IPS DF 6.9 (cell line): ENCODE measurements around the gene FAM193A.

Experiments used
- DNase-seq: peaks from one replicate; pipeline ENCODE4 v3.0.0-alpha.2; 2013; ENCODE audit warnings: low read depth, low spot score
- H3K27ac ChIP-seq: one replicate; pipeline ENCODE4 v1.5.1; 2013; ENCODE audit warnings: low read length, control low read depth
- H3K27me3 ChIP-seq: 2 replicates; pipeline ENCODE4 v1.6.1; 2013; ENCODE audit warnings: mild to moderate bottlenecking, low read length; ENCODE audit not compliant: control insufficient read depth, insufficient read depth
- H3K36me3 ChIP-seq: 2 replicates; pipeline ENCODE4 v1.6.1; 2013; ENCODE audit warnings: low read length; ENCODE audit not compliant: control insufficient read depth, insufficient read depth
- H3K4me1 ChIP-seq: 2 replicates; pipeline ENCODE4 v1.6.1; 2013; ENCODE audit warnings: low read length; ENCODE audit not compliant: control insufficient read depth, insufficient read depth
- H3K4me3 ChIP-seq: 2 replicates; pipeline ENCODE4 v1.5.1; 2013; ENCODE audit warnings: mild to moderate bottlenecking, low read length
- H3K9me3 ChIP-seq: 2 replicates; pipeline ENCODE4 v1.6.1; 2013; ENCODE audit warnings: low read length, inconsistent platforms; ENCODE audit not compliant: control insufficient read depth, insufficient read depth
- WGBS: extraction: QIAGEN DNeasy Blood & Tissue Kit; methylation state at CpG from one replicate; pipeline ENCODE4 v1.1.7; 2013; ENCODE audit warnings: mixed read lengths, missing lambda C conversion rate; ENCODE audit not compliant: insufficient read length, insufficient coverage; 5-methylcytosine and 5-hydroxymethylcytosine counted together

FAM193A gene

GRCh38 chr4:2648159-2648814, 111.8 kb downstream of the FAM193A start:
- Histone ChIP-seq H3K4me1 (no peaks in the 10 kb centered on the region), H3K9me3 (no peaks in the 10 kb centered on the region), H3K27me3 (no peaks in the 10 kb centered on the region), H3K36me3 (peaks cover 17% of the 10 kb centered on the region), H3K4me3 (no peak overlapping the region), H3K27ac (no peak overlapping the region)
- no peak for DNase-seq
- WGBS, result no CpG with 5 or more reads among the region's 9 CpGs

- no peak for DNase-seq
- Histone ChIP-seq H3K27ac (no peak overlapping the region), H3K36me3 (peaks cover 17% of the 10 kb centered on the region), H3K9me3 (no peaks in the 10 kb centered on the region), H3K27me3 (no peaks in the 10 kb centered on the region), H3K4me3 (no peak overlapping the region), H3K4me1 (no peaks in the 10 kb centered on the region)
- WGBS, result no CpG with 5 or more reads among the region's 5 CpGs
Observed at GRCh38 chr4:2649604-2650114, 113.2 kb downstream of the FAM193A start.

DNA sequence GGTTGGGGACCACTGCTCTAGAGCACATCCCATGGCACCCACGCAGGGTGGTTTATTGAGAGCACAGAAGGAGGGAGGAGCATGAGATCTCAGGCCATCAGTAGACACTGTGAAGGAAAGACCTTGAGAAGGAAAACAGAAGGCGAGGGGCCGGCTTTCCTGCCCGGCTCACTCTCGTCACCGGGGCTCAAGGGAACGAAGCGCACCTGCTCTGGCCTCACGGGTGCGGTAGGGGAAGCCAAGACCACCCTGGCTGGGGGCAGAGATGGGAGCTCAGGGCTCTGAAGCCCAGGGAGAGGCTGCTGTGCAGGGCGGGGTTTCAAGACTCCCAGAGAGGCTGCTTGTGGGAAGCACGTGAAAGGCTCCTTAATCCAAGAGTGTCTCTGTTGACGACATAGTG, 113.8 kb downstream of the FAM193A start:
- H3K4me3 ChIP-seq, result no peak overlapping the region
- H3K27me3 ChIP-seq, result no peaks in the 10 kb centered on the region
- peaks cover 17% of the 10 kb centered on the region for H3K36me3 ChIP-seq
- no peak overlapping the region for H3K27ac ChIP-seq
- no peak for DNase-seq
- H3K9me3 ChIP-seq, result no peaks in the 10 kb centered on the region
- WGBS, result no CpG with 5 or more reads among the region's 13 CpGs
- no peaks in the 10 kb centered on the region for H3K4me1 ChIP-seq

DNA sequence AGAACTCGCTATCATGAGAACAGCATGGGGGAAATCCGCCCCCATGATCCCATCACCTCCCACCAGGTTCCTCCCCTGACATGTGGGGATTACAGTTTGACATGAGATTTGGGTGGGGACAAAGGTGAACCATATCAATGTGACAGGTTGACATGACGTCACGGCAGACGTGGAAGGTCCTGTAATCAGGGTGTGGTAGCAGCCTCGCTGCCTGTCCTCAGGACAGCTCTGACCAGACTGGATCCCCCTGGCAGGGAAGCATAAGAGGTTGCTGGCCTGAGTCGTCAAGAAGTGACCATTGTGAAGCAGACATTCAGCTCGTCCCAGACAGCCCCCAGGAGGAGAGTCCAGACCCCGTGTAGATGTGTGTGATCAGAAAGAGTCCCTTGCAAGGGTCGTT, 115.1 kb downstream of the FAM193A start:
- H3K27me3 ChIP-seq, result no peaks in the 10 kb centered on the region
- DNase-seq, result no peak
- no CpG with 5 or more reads among the region's 10 CpGs for WGBS
- H3K27ac ChIP-seq, result no peak overlapping the region
- no peak overlapping the region for H3K4me3 ChIP-seq
- H3K36me3 ChIP-seq, result peaks cover 17% of the 10 kb centered on the region
- no peaks in the 10 kb centered on the region for H3K9me3 ChIP-seq
- H3K4me1 ChIP-seq, result no peaks in the 10 kb centered on the region

DNA sequence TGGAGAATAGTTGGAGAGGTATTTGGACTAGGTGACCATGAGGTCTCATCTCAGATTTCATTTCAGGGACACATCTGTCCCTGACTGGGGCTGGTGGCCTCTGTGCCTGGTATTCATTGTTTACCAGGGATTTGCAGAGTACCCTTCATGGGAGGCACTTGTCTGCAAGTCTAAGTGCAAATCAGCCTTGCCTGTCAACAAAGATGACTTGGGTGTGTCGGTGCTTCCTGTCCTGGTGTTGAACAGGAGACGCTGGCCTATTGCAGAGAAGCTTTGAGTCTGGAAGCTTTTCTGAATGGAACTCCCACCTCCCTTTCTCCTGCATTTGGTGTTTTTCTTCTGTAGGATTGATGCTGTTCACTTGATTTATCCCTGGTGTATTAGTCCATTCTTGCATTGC, 115.6 kb downstream of the FAM193A start:
- H3K27me3 ChIP-seq, result no peaks in the 10 kb centered on the region
- no peak overlapping the region for H3K27ac ChIP-seq
- no CpG with 5 or more reads among the region's 2 CpGs for WGBS
- peaks cover 14% of the 10 kb centered on the region for H3K36me3 ChIP-seq
- no peaks in the 10 kb centered on the region for H3K9me3 ChIP-seq
- no peak overlapping the region for H3K4me3 ChIP-seq
- no peaks in the 10 kb centered on the region for H3K4me1 ChIP-seq
- DNase-seq, result no peak

DNA sequence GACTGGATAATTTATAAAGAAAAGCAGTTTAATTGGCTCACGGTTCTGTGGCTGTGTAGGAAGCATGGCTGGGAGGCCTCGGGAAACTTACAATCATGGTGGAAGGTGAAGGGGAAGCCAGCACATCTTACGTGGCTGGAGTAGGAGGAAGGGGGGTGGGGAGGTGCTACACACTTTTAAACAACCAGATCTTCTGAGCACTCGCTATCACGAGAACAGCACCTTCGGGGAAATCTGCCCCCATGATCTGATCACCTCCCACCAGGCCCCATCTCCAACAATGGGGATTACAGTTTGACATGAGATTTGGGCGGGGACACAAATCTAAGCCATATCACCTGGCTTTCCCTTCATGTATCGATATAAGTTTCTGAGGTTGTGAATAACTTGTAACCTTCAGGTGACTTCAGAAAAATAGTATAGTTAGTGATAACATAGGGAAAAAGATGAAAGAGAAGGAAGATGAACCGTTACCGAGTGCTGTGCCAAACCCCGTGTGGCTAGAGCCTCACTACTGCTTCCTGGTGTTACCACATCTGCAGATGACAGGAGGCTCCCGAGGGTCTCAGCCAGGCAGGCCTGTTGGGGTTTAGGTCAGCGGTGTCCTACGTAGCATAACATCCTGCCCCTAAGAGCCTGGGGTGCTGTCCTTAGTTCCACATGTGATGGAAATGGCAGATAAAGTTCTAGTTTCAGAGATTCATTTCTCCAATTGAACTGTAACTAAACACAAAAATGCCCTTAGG, 116.1 kb downstream of the FAM193A start:
- no CpG with 5 or more reads among the region's 14 CpGs for WGBS
- peaks cover 14% of the 10 kb centered on the region for H3K36me3 ChIP-seq
- H3K9me3 ChIP-seq, result no peaks in the 10 kb centered on the region
- H3K27ac ChIP-seq, result no peak overlapping the region
- DNase-seq, result no peak
- H3K4me1 ChIP-seq, result no peaks in the 10 kb centered on the region
- H3K27me3 ChIP-seq, result no peaks in the 10 kb centered on the region
- no peak overlapping the region for H3K4me3 ChIP-seq

- no CpG with 5 or more reads among the region's 8 CpGs for WGBS
- H3K27ac ChIP-seq, result no peak overlapping the region
- peaks cover 14% of the 10 kb centered on the region for H3K36me3 ChIP-seq
- no peak overlapping the region for H3K4me3 ChIP-seq
- H3K27me3 ChIP-seq, result no peaks in the 10 kb centered on the region
- H3K9me3 ChIP-seq, result no peaks in the 10 kb centered on the region
- DNase-seq, result no peak
- H3K4me1 ChIP-seq, result no peaks in the 10 kb centered on the region
Observed at GRCh38 chr4:2660596-2661211, 124.3 kb downstream of the FAM193A start.

GRCh38 chr4:2662598-2662997, 126.2 kb downstream of the FAM193A start:
- Histone ChIP-seq H3K4me1 (no peaks in the 10 kb centered on the region), H3K9me3 (no peaks in the 10 kb centered on the region), H3K4me3 (no peak overlapping the region), H3K36me3 (peaks cover 14% of the 10 kb centered on the region), H3K27me3 (no peaks in the 10 kb centered on the region), H3K27ac (no peak overlapping the region)
- DNase-seq, result no peak
- no CpG with 5 or more reads among the region's 4 CpGs for WGBS

DNA sequence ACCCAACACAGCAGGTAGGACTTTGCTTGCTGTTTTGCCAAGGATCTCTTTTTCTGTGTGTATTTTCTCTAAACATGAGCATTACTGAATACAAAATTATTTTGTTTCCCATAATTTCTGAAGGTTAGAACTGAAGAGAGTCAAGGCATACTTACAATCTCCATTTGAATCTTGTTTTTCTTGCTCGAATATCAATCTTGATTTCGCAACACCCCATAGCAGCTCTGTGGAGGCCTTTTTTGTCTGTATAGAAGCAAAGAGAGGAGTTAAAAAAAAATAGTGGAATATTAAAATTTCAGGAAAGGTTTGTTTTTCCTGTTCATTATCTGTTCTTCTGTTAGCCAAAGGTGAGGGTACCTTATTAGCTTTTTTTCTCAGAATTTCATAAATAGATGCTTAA, 126.8 kb downstream of the FAM193A start:
- no peak for DNase-seq
- H3K36me3 ChIP-seq, result peaks cover 14% of the 10 kb centered on the region
- no CpG with 5 or more reads among the region's 2 CpGs for WGBS
- H3K9me3 ChIP-seq, result no peaks in the 10 kb centered on the region
- no peak overlapping the region for H3K4me3 ChIP-seq
- H3K4me1 ChIP-seq, result no peaks in the 10 kb centered on the region
- H3K27ac ChIP-seq, result no peak overlapping the region
- H3K27me3 ChIP-seq, result no peaks in the 10 kb centered on the region

DNA sequence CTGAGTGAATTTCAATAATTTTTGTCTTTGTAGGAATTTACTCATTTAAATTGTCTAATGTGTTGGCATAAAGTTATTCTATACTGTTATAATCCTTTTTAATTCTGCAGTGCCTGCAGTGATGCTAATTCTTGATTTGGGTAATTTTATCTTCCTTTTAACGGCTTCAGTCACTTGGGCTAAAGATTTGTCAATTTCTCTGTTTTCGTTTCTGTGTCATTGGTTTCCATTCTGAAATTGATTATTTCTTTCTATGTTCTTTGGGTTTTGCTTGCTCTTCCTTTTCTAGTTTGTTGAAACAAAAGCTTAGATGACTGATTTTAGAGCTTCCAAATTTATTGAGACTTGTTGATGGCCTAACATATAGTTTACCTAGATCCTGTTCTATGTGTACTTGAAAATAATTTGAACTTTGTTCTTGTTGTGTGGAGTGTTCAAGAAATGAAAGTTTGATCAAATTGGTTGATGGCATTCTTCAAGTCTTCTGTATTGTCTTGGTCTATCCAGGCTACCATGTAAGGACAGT, 130.3 kb downstream of the FAM193A start:
- DNase-seq, result no peak
- no peak overlapping the region for H3K4me3 ChIP-seq
- 0 out of 2 replicates have a peak, but pooled peaks cover 2% of the 10 kb centered on the region for H3K36me3 ChIP-seq
- H3K27me3 ChIP-seq, result no peaks in the 10 kb centered on the region
- WGBS, result no CpG with 5 or more reads among the region's 2 CpGs
- H3K27ac ChIP-seq, result no peak overlapping the region
- no peaks in the 10 kb centered on the region for H3K9me3 ChIP-seq
- H3K4me1 ChIP-seq, result no peaks in the 10 kb centered on the region
